Upper lobe of left lung (tissue), 6 donors: ENCODE measurements around the gene NFU1. TPM values are rescaled to one million over a fixed set of nuclear protein-coding genes. Genes with fewer than 3 reads are reported as not detected.
A peak's percentile ranks its signal among the peaks of the same experiment; 100 is the strongest.

Experiments
- ATAC-seq, 2 donors: fragments of 200-7000 bp; cut with Tn5 transposase; one replicate each; pipeline ENCODE4 v1.9.1; 2022; ENCODE audit warnings: mild to moderate bottlenecking in 2 of 2, moderate library complexity in 2 of 2; ENCODE audit not compliant: low FRiP score in 2 of 2
- DNase-seq, 2 donors: peaks; one replicate each; pipeline ENCODE4 v3.0.0-alpha.2; 2019 to 2020
- H3K27ac ChIP-seq, 4 donors: fragments of 200-600 bp; sonication (generic); one replicate each; pipeline ENCODE4 v1.5.1; 2016 to 2019
- H3K27me3 ChIP-seq, 4 donors: fragments of 200-600 bp; sonication (generic); one replicate each; pipeline ENCODE4 v1.5.1; 2017 to 2019
- H3K36me3 ChIP-seq, 4 donors: fragments of 200-600 bp; sonication (generic); one replicate each; pipeline ENCODE4 v1.5.1; 2016 to 2019
- H3K4me1 ChIP-seq, 4 donors: fragments of 200-600 bp; sonication (generic); one replicate each; pipeline ENCODE4 v1.5.1; 2018 to 2019
- H3K4me3 ChIP-seq, 4 donors: fragments of 200-600 bp; sonication (generic); one replicate each; pipeline ENCODE4 v1.5.1; 2017 to 2019; ENCODE audit warnings: mild to moderate bottlenecking in 2 of 4, moderate library complexity in 1 of 4
- H3K9me3 ChIP-seq, 4 donors: fragments of 200-600 bp; sonication (generic); one replicate each; pipeline ENCODE4 v1.5.1; 2018 to 2019
- CTCF ChIP-seq, 6 experiments: fragments of 450-650 bp in 4 of 6; fragments of 200-600 bp in 2 of 6; sonication (generic) in 2 of 6; IDR thresholded peaks; one replicate each; pipeline ENCODE4 v1.5.1; 2016 to 2019; ENCODE audit warnings: antibody characterized with exemption in 6 of 6
- EP300 ChIP-seq, 4 donors: sonication (generic); formaldehyde crosslinking; IDR thresholded peaks; one replicate each; pipeline ENCODE4 v1.5.1; 2017; ENCODE audit warnings: antibody characterized with exemption in 4 of 4, control low read depth in 2 of 4
- POLR2A ChIP-seq, 4 donors: fragments of 450-650 bp; IDR thresholded peaks; one replicate each; pipeline ENCODE4 v1.5.1; 2016 to 2017; ENCODE audit warnings: antibody characterized with exemption in 4 of 4, mild to moderate bottlenecking in 2 of 4
- POLR2AphosphoS5 ChIP-seq, 2 donors: sonication (generic); formaldehyde crosslinking; IDR thresholded peaks; one replicate each; pipeline ENCODE4 v1.5.1; 2017; ENCODE audit warnings: antibody characterized with exemption in 2 of 2
- WGBS, 2 donors: methylation state at CpG; one replicate each; pipeline ENCODE4 v1.1.5; 2017 to 2018; 5-methylcytosine and 5-hydroxymethylcytosine counted together
- total RNA-seq, 6 donors: library from RNA; depleted of rRNA in 4 of 6; stranded (reverse); fragments of >200 nt in 4 of 6; gene quantifications; one replicate each; pipeline versions ENCODE4 v1.1.0 to v1.2.1, GENCODE V29; 2016 to 2021
- donor health status: DM: no; HTN: no; CAD: no; lungs with moderate emphysema.
- donor health status: DM: no; HTN: yes; CAD: no; lungs with severe emphysema.

Gene NFU1
- total RNA-seq, 6 donors from 2014 or later: 23.0 to 49.8 (median 38.6) TPM

- 88 to 93% methylated on average over 5 of the region's 5 CpGs for WGBS, 2 donors
These were observed 83.9 kb downstream of the NFU1 start for GRCh38 chr2:69353360-69353759.

GRCh38 chr2:69348781-69349180 lies 88.5 kb downstream of the NFU1 start:
- Histone ChIP-seq H3K4me3 (no peak overlapping the region), H3K4me1 (no peaks in the 10 kb centered on the region), H3K27me3 (no peaks in the 10 kb centered on the region), H3K9me3 (no peaks in the 10 kb centered on the region), H3K36me3 (peaks cover 26 to 94% (median 66%) of the 10 kb centered on the region in 4 donors), H3K27ac (no peak overlapping the region)
- TF ChIP-seq POLR2A (IDR thresholded peaks at IDR 0.05) (no peak), EP300 (IDR thresholded peaks at IDR 0.05) (no peak), CTCF (IDR thresholded peaks at IDR 0.05) (no peak), POLR2AphosphoS5 (IDR thresholded peaks at IDR 0.05) (no peak)
- no peak for DNase-seq
- 95 to 96% methylated on average over 1 of the region's 1 CpG for WGBS, 2 donors
- no peak for ATAC-seq

More at GRCh38 chr2:69353360-69353759, 83.9 kb downstream of the NFU1 start:
- Histone ChIP-seq H3K4me3 (no peak overlapping the region), H3K9me3 (no peaks in the 10 kb centered on the region), H3K4me1 (no peaks in the 10 kb centered on the region), H3K27me3 (no peaks in the 10 kb centered on the region), H3K36me3 (peaks cover 30 to 94% (median 63%) of the 10 kb centered on the region in 4 donors), H3K27ac (no peak overlapping the region)
- TF ChIP-seq EP300 (IDR thresholded peaks at IDR 0.05) (no peak), CTCF (IDR thresholded peaks at IDR 0.05) (no peak), POLR2AphosphoS5 (IDR thresholded peaks at IDR 0.05) (no peak)
- ATAC-seq: no peak
- DNase-seq: peak in 1 of 2 donors; percentile 27

Other genes starting within 250 kb of the NFU1 start
- 10 to 100 TPM; 16.1 to 99.0 (median 38.5) TPM for gene GFPT1, start 50.2 kb downstream of the NFU1 start, total RNA-seq
- gene AAK1, start 206.3 kb upstream of the NFU1 start, total RNA-seq: 100 to 1,000 TPM in 1 of 6 donors, 10 to 100 TPM in 5; 45.1 to 105 (median 58.8) TPM